DND-41 (cell line): ENCODE results near the gene NKD2.

Experiments
- ATAC-seq: fragments of 200-7000 bp; cut with Tn5 transposase; 3 replicates; pipeline ENCODE4 v1.9.1; 2021; ENCODE audit warnings: low read depth; ENCODE audit not compliant: insufficient read depth
- DNase-seq: peaks from one replicate; pipeline ENCODE4 v3.0.0-alpha.2; 2020
- H2AFZ ChIP-seq: 2 replicates; pipeline ENCODE4 v1.6.0; 2012; ENCODE audit warnings: low read depth, low read length
- H3K27ac ChIP-seq: 2 replicates; pipeline ENCODE4 v1.5.1; 2012; ENCODE audit warnings: low read length, inconsistent platforms
- H3K27me3 ChIP-seq: fragments of 200-600 bp; sonication (generic); 2 replicates; pipeline ENCODE4 v1.6.0; 2012; ENCODE audit warnings: low read length, mild to moderate bottlenecking, inconsistent platforms; ENCODE audit not compliant: insufficient read depth, poor library complexity
- H3K36me3 ChIP-seq: 2 replicates; pipeline ENCODE4 v1.5.1; 2012; ENCODE audit warnings: low read length, inconsistent platforms; ENCODE audit not compliant: insufficient read depth
- H3K4me1 ChIP-seq: 2 replicates; pipeline ENCODE4 v1.5.1; 2012; ENCODE audit warnings: mild to moderate bottlenecking, low read length; ENCODE audit not compliant: insufficient read depth
- H3K4me2 ChIP-seq: 2 replicates; pipeline ENCODE4 v1.6.0; 2012; ENCODE audit warnings: mild to moderate bottlenecking, moderate library complexity, low read length, inconsistent platforms; ENCODE audit not compliant: insufficient read depth
- H3K4me3 ChIP-seq, 2 experiments: fragments of 200-600 bp in 1 of 2; shearing (Covaris generic) in 1 of 2; 2 replicates each; pipeline ENCODE4 v1.5.1; 2012 to 2016; ENCODE audit warnings: inconsistent platforms in 2 of 2, low read length in 2 of 2, mild to moderate bottlenecking in 2 of 2, low read depth in 1 of 2, moderate library complexity in 1 of 2
- H3K79me2 ChIP-seq: 2 replicates; pipeline ENCODE4 v1.6.0; 2012; ENCODE audit warnings: low read length, inconsistent platforms; ENCODE audit not compliant: insufficient read depth
- H3K9ac ChIP-seq: 2 replicates; pipeline ENCODE4 v1.6.0; 2012; ENCODE audit warnings: low read depth, mild to moderate bottlenecking, inconsistent platforms, low read length, moderate library complexity
- H3K9me3 ChIP-seq: 2 replicates; pipeline ENCODE4 v1.5.1; 2012; ENCODE audit warnings: low read length, moderate library complexity, mild to moderate bottlenecking, inconsistent platforms; ENCODE audit not compliant: insufficient read depth, severe bottlenecking
- H4K20me1 ChIP-seq: 2 replicates; pipeline ENCODE4 v1.6.0; 2012; ENCODE audit warnings: low read length; ENCODE audit not compliant: insufficient read depth
- CTCF ChIP-seq: IDR thresholded peaks from 2 replicates; pipeline ENCODE4 v1.5.1; 2012; ENCODE audit warnings: borderline replicate concordance, low read length, moderate library complexity, mild to moderate bottlenecking; ENCODE audit not compliant: poor library complexity, severe bottlenecking; ENCODE audit errors: extremely low read depth
- EZH2 ChIP-seq: IDR thresholded peaks from 3 replicates; pipeline ENCODE4 v1.6.1; 2012; ENCODE audit warnings: borderline replicate concordance, low read depth, mild to moderate bottlenecking, moderate library complexity, low read length, inconsistent platforms; ENCODE audit not compliant: severe bottlenecking

Gene NKD2

GRCh38 chr5:961002-961710 lies 47.4 kb upstream of the NKD2 start:
- H4K20me1 ChIP-seq, result peaks cover 8% of the 10 kb centered on the region; the same call in 1 of the 2 replicates
- peaks cover 78% of the 10 kb centered on the region for H3K4me1 ChIP-seq
- H3K36me3 ChIP-seq, result no peaks in the 10 kb centered on the region
- H3K27ac ChIP-seq, result peak overlapping the region; percentile 97; the same call in 1 of the 2 replicates
- no peaks in the 10 kb centered on the region for H3K79me2 ChIP-seq
- TF ChIP-seq CTCF, result no peak
- no peak for TF ChIP-seq EZH2
- H3K9ac ChIP-seq, result no peak overlapping the region; the same call in 1 of the 2 replicates
- H3K27me3 ChIP-seq, result peaks cover 16% of the 10 kb centered on the region
- no peak overlapping the region for H2AFZ ChIP-seq
- H3K4me2 ChIP-seq, result no peak overlapping the region
- ATAC-seq, result no peak
- no peak for DNase-seq
- no peaks in the 10 kb centered on the region for H3K9me3 ChIP-seq
- no peak overlapping the region for H3K4me3 ChIP-seq

DNA sequence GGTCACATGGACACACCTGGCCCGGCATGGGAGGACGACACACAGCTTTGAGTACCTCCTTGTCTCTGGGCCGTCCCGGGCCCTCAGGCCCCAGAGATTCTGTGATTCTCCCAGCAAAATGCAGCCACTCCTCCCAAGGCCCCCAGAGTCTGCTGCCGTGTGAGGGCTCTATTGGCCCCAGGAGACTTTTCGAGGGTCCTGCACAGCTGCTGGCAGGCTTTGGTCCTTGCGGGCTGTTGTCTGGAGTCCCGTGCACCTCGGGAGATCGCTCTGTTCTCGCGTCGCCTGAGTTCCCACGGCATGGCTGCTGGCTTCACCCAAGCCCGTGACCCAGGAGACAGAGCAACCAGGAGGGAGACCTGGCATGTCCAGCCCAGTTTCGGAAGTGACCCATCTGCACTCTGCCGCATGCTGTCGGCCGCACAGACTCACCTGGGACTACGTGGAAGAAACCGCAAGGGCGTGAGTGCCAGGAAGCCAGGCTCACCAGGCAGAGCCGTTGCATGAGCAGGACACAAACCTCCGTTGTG lies 46.8 kb upstream of the NKD2 start:
- DNase-seq (no peak), ATAC-seq (no peak)
- H3K9me3 ChIP-seq, result no peaks in the 10 kb centered on the region
- peak overlapping the region; percentile 69; the same call in 1 of the 2 replicates for H3K9ac ChIP-seq
- H3K36me3 ChIP-seq, result no peaks in the 10 kb centered on the region
- H3K4me3 ChIP-seq, result no peak overlapping the region
- H3K4me2 ChIP-seq, result no peak overlapping the region
- peaks cover 10% of the 10 kb centered on the region for H3K27me3 ChIP-seq
- peak overlapping the region; percentile 97 for H3K27ac ChIP-seq
- H3K4me1 ChIP-seq, result peaks cover 79% of the 10 kb centered on the region
- H2AFZ ChIP-seq, result no peak overlapping the region
- TF ChIP-seq EZH2, result no peak
- no peak for TF ChIP-seq CTCF
- no peaks in the 10 kb centered on the region for H3K79me2 ChIP-seq
- peaks cover 4% of the 10 kb centered on the region; the same call in 1 of the 2 replicates for H4K20me1 ChIP-seq

- Histone ChIP-seq H3K4me2 (0 out of 2 replicates have a peak overlapping the region, but pooled peaks have one; percentile 68), H4K20me1 (peaks cover 4% of the 10 kb centered on the region; the same call in 1 of the 2 replicates), H3K79me2 (no peaks in the 10 kb centered on the region), H3K4me1 (peaks cover 79% of the 10 kb centered on the region), H3K9ac (peak overlapping the region; percentile 69), H2AFZ (no peak overlapping the region), H3K9me3 (no peaks in the 10 kb centered on the region), H3K27ac (peak overlapping the region; percentile 97), H3K4me3 (no peak overlapping the region), H3K36me3 (no peaks in the 10 kb centered on the region), H3K27me3 (peaks cover 5% of the 10 kb centered on the region)
- DNase-seq (no peak), ATAC-seq (no peak)
- no peak for TF ChIP-seq CTCF
- TF ChIP-seq EZH2, result no peak
These were observed 46.2 kb upstream of the NKD2 start for GRCh38 chr5:962386-962785.
